ENCODE measurements around the gene MARF1.

MARF1 gene

DNA sequence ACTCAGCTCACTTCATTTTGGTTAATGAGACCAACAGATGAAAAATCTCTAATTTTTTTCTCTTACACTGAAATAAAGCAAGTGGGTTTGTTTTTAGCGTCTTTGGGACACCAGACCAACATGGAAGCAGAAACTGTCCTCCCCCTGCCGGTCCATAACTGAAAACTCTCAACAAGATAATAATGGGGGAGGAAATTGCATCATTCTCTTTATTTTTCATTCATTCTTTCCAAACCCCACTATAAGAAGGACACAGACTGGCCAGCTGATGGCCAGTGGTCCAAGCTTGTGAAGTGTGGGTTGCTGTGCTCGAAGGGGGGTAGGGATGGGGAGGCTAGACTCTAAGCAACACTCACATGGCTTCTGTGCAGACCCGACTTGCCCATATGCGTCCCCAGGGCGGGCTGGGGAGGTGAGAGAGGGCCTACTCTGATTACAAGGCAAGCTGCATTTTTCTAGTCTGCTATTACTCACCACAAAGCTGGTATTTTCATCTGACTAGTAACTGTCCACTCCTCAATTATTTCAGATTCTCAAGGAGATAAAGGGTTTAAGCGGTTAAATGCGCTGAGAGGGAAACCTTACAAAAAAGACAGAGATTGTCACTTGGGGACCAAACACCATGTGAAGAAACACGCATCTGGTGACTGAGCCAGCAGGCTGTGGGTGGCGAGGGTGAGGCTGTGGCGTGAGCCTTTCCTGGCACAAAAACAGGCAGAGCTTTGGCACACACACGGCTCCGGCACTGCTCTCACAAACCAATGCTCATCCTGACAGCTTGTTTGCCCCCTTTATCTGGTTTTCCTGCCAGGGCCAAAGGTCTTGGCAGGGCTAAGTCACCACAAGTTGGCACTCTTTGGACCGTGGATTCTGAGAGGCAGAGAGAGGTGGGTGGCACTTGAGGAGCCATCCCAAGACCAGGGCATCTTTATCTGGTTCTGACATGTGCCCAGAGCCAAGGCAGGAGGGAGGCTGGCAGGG, 38.2 kb downstream of the MARF1 start:
- no peak overlapping the region for H3K4me3 ChIP-seq (ENCODE audit: low read length)
- TF ChIP-seq, protein P1, sequence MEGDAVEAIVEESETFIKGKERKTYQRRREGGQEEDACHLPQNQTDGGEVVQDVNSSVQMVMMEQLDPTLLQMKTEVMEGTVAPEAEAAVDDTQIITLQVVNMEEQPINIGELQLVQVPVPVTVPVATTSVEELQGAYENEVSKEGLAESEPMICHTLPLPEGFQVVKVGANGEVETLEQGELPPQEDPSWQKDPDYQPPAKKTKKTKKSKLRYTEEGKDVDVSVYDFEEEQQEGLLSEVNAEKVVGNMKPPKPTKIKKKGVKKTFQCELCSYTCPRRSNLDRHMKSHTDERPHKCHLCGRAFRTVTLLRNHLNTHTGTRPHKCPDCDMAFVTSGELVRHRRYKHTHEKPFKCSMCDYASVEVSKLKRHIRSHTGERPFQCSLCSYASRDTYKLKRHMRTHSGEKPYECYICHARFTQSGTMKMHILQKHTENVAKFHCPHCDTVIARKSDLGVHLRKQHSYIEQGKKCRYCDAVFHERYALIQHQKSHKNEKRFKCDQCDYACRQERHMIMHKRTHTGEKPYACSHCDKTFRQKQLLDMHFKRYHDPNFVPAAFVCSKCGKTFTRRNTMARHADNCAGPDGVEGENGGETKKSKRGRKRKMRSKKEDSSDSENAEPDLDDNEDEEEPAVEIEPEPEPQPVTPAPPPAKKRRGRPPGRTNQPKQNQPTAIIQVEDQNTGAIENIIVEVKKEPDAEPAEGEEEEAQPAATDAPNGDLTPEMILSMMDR (conservative IDR thresholded peaks at IDR 0.05; ENCODE audit: low read length) = no peak
- DNase-seq (ENCODE audit: low read depth) = no peak

DNA sequence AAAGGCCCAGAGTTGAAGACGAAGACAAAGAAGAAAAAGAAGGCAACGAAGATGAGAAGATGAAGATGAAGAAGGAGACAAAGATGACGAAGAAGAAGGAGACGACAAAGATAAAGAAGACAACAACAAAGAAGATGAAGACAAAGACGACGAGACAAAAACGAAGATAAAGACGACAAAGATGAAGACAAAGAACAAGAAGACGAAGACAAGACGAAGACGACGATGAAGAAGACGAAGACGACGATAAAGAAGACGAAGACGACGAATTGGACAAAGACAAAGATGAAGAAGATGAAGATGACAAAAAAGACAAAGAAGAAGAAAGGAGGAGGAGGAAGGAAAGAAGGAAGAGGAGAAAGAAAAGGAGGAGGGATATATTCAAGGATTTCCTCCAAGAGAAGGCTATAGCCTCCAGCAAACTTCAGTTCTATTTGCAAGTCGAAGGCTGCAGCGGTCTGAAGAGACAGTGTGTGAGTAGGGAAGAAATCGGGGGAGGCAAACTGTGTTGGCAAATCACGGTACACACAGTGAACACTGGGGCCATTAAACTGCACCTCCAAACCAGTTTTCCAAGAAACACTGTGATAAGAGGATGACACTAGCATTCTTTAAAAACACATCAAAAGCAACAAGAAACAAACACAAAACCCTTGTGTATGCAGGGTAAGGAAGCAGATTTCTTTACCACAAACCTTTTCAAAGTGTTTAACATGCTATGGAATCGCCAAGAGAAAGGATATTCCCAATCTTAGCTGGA, 40.5 kb downstream of the MARF1 start:
- no peak for DNase-seq (ENCODE audit: low read depth)
- no peak overlapping the region for H3K4me3 ChIP-seq (ENCODE audit: low read length)
- TF ChIP-seq, protein P1 (conservative IDR thresholded peaks at IDR 0.05; ENCODE audit: low read length) = no peak

DNA sequence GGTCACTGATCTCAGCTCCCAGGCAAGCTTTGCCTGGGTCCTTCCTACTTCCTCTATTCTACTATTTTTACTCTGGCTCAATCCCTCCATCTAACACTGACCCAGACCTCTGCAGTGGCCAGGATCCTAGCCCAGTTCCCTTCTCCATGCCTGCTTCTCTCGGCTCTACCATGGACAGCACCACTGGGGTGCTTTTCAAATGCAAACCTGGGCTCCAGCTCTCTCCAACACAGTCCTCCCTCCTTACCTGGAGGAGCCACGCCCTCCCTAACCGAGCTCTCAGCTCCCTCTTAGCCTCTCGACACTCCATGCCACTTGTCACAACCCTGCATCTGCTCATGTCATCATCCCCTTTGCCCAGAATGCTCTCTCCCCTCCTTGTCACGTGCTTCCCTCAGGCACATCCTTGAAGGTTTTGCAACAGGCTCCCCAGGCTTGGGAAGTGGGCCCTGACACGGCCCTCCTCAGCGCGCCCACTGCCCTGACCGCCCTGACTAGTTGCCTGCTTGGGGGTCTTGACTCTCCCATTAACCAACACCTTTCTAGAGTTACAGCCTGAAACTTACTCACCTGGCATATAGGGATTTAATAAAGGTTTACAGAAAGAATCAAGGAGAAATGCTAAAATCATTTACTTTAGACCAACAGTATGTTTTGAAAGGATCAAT, 41.6 kb downstream of the MARF1 start:
- H3K4me3 ChIP-seq (ENCODE audit: low read length) = no peak overlapping the region
- no peak for DNase-seq (ENCODE audit: low read depth)
- TF ChIP-seq, protein P1 (conservative IDR thresholded peaks at IDR 0.05; ENCODE audit: low read length) = no peak

DNA sequence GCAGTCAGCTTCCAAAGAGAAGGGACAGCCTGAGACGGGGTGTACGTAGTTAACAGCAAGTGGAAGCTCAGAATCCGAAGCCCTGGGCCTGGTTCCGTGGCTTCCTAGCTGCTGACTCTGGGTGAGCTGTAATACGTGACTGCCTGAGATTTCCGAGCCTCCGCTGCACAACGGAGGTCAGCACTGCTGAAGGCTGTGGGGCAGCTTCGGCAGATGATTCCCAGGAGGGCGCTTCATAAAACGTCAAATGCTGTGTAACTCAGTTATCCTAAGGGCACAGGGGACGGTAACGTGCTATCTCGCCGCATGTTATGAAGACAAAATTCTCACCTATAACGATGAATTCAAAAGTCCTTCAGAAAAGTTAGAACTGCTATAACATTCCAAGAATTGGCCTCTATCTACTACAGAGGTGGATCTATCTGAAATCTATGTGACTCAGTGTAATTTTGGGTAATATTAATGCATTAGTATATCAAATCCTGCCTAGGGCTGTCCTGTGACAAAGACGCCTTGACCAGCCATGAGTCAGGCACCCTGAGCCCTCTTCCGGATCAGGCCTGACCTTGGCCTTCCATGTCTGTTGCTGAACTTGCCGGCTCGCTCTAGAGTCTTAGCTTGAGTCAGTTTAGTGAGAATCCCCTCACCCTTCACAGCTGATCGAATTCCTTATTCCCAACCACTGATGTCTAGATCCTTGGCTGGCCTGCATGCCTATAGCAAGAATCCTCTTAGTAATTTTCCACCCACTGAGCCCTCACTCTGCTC, 43.5 kb downstream of the MARF1 start:
- TF ChIP-seq, protein P1 (conservative IDR thresholded peaks at IDR 0.05; ENCODE audit: low read length) = no peak
- no peak for DNase-seq (ENCODE audit: low read depth)
- H3K4me3 ChIP-seq (ENCODE audit: low read length) = no peak overlapping the region

- no peak for DNase-seq (ENCODE audit: low read depth)
- no peak overlapping the region for H3K4me3 ChIP-seq (ENCODE audit: low read length)
Measured at GRCh38 chr16:15598648-15599190, 44.2 kb downstream of the MARF1 start.

More at GRCh38 chr16:15598648-15599190, 44.2 kb downstream of the MARF1 start:
- TF ChIP-seq, protein P1 (conservative IDR thresholded peaks at IDR 0.05; ENCODE audit: low read length) = no peak
